GM21528 (cell line): Measurements from ENCODE around the gene ZBTB11.
"Not testable (repeated sequence)": the region's sequence is repeated elsewhere in the genome, so short reads cannot be mapped to it uniquely, and the experiment has no call there.

Source experiments
- ATAC-seq: cut with Tn5 transposase; IDR thresholded peaks from one replicate; pipeline ENCODE4 v1.9.1; 2021; ENCODE audit warnings: mild to moderate bottlenecking, moderate library complexity; ENCODE audit not compliant: unreplicated experiment, low FRiP score

Gene ZBTB11

GRCh38 chr3:101691685-101692671, 15.0 kb upstream of the ZBTB11 start:
- ATAC-seq, result not testable (repeated sequence)

DNA sequence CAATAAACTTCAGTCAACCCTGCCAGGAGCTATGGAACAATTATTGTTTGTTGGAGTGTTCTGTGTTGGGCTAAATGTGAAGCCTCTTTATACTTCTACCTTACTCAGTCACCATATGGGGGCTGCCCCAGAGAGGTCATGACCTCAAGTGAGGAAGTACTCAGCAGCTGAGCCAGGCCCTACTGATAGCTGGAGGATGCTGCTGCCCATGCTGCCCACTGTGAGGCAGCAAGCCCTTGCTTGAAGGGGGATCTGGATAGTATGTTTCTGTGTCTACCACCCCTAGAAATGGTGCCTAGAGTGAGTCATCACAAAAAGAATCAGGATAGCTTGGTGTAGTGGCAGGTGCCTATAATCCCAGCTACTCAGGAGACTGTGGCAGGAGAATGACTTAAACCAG, 14.0 kb upstream of the ZBTB11 start:
- ATAC-seq, result peak; percentile 31

DNA sequence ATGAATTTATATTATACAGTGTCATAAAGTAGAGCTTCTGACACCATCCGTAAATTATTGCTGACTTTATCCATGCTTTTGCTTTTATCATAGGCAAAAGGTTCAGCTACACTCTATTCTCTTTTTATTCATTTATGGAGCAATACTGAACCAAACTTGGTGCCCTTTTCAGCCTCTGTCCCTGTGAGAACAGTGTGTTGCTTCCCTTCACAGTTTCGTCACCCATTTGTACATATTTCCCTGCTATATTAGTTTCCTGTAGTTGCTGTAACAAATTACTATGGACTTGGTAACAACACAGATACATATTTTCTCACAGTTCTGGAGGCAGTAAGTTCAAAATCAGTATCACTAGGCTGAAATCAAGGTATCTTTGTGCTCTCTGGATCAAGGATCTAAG, 12.4 kb upstream of the ZBTB11 start:
- ATAC-seq, result no peak

DNA sequence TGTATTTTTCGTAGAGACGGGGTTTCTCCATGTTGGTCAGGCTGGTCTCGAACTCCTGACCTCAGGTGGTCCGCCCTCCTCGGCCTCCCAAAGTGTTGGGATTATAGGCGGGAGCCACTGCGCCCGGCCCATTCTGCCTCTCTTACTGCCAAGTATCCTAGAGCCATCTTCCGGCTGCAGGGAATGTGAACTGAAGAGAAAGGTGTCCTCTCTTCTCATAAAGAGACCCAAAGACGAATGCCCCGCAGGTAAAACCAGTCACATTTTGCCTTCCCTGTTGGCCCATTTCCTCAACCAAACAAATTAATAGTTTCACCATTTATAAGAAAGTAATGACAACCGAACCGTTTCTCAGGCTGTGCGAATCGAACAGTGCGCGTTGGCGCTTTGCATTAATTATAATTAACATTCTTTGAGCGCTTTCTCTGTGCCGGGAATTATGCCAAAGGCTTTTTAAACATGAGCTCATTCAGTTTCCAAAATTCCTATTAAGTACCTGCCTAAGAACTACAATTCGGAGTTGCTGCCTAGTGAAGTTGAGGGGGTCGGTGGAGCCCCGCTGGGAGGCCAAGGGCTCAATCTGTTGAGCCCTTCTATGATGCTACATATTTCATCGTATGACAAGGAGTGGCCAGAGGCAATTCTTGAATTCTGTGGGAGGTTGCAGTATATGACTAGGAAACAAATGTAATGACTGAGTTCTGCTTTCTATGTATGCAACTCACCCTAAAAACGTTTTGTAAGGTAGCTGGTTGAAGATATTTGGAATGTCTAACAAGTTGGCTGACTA, 10.4 kb upstream of the ZBTB11 start:
- ATAC-seq, result no peak

GRCh38 chr3:101685870-101686307, 9.0 kb upstream of the ZBTB11 start:
- peak; percentile 0 for ATAC-seq

DNA sequence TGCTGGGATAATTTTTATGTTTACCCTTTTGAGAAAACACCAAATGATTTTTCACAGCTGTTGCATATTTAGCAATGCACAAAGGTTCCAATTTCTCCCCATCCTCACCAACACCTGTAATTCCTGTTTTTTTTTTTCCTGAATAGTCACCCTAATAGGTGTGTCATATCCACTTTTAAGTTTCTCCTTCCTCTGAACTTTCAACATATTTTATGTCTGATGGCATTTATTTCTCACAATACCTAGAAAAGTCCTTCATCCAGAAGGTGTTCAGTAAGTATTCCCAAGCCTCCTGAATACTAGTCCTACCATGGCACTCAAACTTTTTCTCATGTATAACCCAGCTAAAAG, 8.1 kb upstream of the ZBTB11 start:
- no peak for ATAC-seq

GRCh38 chr3:101680466-101680865, 3.5 kb upstream of the ZBTB11 start:
- no peak for ATAC-seq

DNA sequence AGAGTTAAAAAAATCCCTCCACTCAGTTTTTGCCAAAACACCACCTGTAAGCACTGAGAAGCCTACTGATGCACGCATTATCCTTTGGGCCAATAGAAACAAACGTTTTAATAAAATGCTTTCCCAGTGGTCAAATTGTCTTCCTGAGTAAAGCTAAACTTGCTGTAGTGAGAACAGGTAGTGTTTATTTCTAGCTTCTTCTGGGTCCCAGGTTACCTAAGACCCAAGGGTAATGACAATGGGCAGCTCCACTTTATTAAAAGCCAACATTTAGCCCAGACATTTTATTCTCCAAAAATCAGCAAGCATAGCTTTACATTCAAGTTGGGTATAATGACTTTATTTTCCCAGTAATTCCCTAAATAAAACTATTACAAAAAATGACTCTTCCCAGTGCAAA, 1.9 kb upstream of the ZBTB11 start:
- ATAC-seq, result not testable (repeated sequence)

DNA sequence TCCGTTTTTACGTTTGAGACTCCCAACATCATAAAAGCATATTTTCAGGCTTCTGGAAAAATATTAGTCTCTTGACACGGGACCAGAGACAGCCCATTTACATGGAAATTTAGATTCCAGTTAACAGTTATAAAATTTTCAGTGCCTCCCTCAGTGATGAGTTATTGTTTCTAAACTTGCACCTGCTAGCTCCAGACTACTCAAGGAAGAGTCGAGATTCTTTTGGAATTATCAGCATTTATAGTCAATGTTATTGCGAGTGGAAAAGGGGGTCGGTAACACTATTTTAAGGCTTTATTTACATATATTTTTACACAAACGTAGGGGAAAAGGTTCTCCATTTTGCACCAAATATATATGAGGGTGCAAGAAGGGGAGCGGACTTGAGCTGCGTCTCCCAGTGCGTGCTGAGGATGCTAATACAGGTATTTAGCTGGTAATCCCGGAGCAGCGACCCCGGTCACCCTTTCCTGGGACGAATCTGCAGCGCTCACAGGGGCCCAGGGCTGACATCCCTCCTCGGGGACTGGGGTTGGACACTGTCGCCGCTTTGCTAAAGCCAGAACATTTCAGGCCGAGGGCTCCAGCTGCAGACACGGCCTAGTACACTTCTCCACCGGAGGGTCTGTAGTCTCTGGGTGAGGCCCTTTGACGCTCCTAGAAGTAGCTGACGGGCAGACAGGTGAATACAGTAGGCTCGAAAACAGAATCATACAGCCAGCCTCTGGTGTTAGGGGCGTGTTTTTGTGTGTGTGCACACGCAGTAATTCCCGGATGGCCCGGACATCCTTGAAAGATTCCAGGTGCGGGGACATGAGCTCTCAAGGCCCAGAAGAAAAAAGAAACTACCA, 729 bp upstream of the ZBTB11 start:
- no peak for ATAC-seq

GRCh38 chr3:101676216-101676764, 642 bp downstream of the ZBTB11 start:
- peak; percentile 88 for ATAC-seq

GRCh38 chr3:101675709-101676215, 1.2 kb downstream of the ZBTB11 start:
- no peak for ATAC-seq

DNA sequence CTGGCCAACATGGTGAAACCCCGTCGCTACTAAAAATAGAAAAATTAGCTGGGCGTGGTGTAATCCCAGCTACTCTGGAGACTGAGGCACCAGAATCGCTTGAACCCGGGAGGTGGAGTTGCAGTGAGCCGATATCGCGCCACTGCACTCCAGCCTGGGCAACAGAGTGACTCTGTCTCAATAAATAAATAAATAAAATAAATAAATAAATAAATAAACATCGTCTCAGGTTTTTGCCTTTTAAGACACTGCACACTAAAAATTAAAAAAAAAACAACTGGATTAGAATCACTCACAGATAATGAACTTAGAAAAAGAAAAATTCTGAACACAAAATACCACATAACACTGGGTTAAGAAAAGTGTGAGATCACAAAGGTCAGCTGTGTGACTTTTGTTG, 2.4 kb downstream of the ZBTB11 start:
- ATAC-seq, result no peak

GRCh38 chr3:101673953-101674352, 3.0 kb downstream of the ZBTB11 start:
- ATAC-seq, result no peak

GRCh38 chr3:101671014-101671413, 5.9 kb downstream of the ZBTB11 start:
- ATAC-seq, result no peak

- ATAC-seq, result no peak
Observed at GRCh38 chr3:101667844-101668243, 9.1 kb downstream of the ZBTB11 start.

- no peak for ATAC-seq
Observed at GRCh38 chr3:101667331-101667730, 9.6 kb downstream of the ZBTB11 start.

DNA sequence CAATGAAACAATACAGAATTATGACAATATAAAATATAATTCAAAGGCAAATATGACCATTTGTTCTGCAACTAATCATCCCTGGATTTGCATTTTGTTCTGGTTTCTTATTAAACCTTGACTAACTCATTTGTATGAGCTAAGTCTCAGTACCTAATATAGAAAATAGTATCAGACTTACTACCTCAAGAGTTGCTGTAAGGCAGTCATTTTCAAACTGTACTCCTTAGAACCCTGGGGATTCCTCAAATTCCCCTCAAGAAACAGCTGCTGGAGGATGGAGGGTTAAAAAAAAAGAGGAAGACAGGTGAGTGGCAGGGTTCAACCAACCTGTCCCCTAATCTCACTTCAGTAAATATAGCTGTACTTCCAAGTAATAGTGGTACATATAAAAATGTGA, 11.1 kb downstream of the ZBTB11 start:
- no peak for ATAC-seq

DNA sequence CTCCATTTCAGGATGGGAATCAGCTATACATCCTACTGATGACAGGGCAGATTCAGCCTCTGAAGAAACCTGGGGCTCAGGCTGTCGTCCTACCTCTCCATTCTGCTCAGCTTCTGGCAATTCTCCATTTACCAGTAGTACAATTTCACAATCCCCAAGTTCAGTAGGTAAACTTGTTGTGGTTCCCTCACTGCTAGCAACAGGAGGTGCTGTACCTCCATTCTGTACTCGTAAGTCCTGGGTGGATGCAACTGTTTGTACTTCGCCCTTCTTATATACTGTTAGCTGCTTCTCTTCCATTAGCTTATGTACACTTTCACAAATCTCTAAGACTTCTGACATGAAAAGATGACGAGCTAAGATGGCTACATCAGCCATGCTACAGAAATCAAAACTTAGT, 11.6 kb downstream of the ZBTB11 start:
- no peak for ATAC-seq

DNA sequence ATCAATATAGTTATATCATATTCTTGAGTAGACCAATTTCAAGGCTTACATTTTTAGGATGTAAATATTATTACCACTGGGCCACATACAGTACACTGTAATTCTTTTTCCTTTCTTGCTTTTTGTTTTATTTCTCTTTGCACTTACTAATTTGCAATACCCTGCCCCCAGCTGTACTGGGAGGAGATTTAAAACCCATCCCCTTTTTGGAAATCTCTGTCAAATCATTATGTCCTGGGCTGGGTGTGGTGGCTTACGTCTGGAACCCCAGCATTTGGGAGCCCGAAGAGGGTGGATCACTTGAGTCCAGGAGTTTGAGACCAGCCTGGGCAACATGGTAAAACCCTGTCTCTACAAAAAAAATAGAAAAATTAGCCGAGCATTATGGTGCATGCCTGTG, 16.2 kb downstream of the ZBTB11 start:
- ATAC-seq, result no peak

- ATAC-seq, result no peak
Observed at GRCh38 chr3:101656651-101657050, 20.3 kb downstream of the ZBTB11 start.
